Heart right ventricle (tissue), 16 donors: ENCODE measurements around the gene EPN3. TPM values are rescaled to one million over a fixed set of nuclear protein-coding genes. Genes with fewer than 3 reads are reported as not detected.

Experiments used
- ATAC-seq, 8 donors: fragments of 200-7000 bp; cut with Tn5 transposase; one replicate each; pipeline ENCODE4 v1.9.1; 2020; ENCODE audit warnings: mild to moderate bottlenecking in 8 of 8, moderate library complexity in 8 of 8, moderate number of reproducible peaks in 1 of 8
- DNase-seq, 2 donors: peaks; one replicate each; pipeline ENCODE4 v3.0.0-alpha.2; 2020
- H3K27ac ChIP-seq, 10 donors: fragments of 200-600 bp; sonication (generic) in 2 of 10; one replicate each; pipeline versions ENCODE4 v1.5.0 to v1.8.0; 2020 to 2022; ENCODE audit warnings: mild to moderate bottlenecking in 3 of 10
- H3K27me3 ChIP-seq, 7 donors: fragments of 200-600 bp; one replicate each; pipeline ENCODE4 v1.8.0; 2021 to 2022; ENCODE audit warnings: mild to moderate bottlenecking in 2 of 7
- H3K36me3 ChIP-seq, 9 donors: fragments of 200-600 bp; sonication (generic) in 1 of 9; one replicate each; pipeline versions ENCODE4 v1.5.0 to v1.8.0; 2020 to 2022; ENCODE audit warnings: mild to moderate bottlenecking in 2 of 9
- H3K4me1 ChIP-seq, 9 donors: fragments of 200-600 bp; sonication (generic) in 1 of 9; one replicate each; pipeline versions ENCODE4 v1.5.0 to v1.8.0; 2020 to 2022; ENCODE audit warnings: mild to moderate bottlenecking in 4 of 9
- H3K4me3 ChIP-seq, 10 donors: fragments of 200-600 bp; sonication (generic) in 2 of 10; one replicate each; pipeline versions ENCODE4 v1.5.0 to v1.8.0; 2020 to 2022; ENCODE audit warnings: mild to moderate bottlenecking in 7 of 10, moderate library complexity in 2 of 10
- H3K9me3 ChIP-seq, 11 donors: fragments of 200-600 bp in 10 of 11; sonication (generic) in 2 of 11; one replicate each; pipeline versions ENCODE4 v1.5.0 to v1.8.0; 2013 to 2022; ENCODE audit warnings: mild to moderate bottlenecking in 2 of 11, control low read depth in 1 of 11, moderate library complexity in 1 of 11
- WGBS, 2 donors: extraction: QIAGEN DNeasy Blood & Tissue Kit; methylation state at CpG; one replicate each; pipeline ENCODE4 v1.1.7; 2013; ENCODE audit warnings: inconsistent platforms in 1 of 2; 5-methylcytosine and 5-hydroxymethylcytosine counted together
- intact Hi-C, 10 donors: fragments of 100-400 bp; cut with DNase I; formaldehyde crosslinking; loops; one replicate each; pipeline versions ENCODE4 v1.11.1 to v1.14.2; 2022
- polyA plus RNA-seq, 2 donors: library from polyadenylated mRNA; stranded (reverse); fragments of 200-250 nt; gene quantifications; one replicate each; pipeline ENCODE4 v1.2.3, GENCODE V29; 2013
- total RNA-seq, 10 donors: library from RNA; stranded (reverse); fragmentation: NEBNext Ultra II Directional in 3 of 10; extraction: Animal tissue kit (Norgen Biotek cat#: 25700) in 3 of 10; gene quantifications; one replicate each; pipeline versions ENCODE4 v1.2.1 to v1.2.4, GENCODE V29; 2021 to 2023
- TF ChIP-seq, protein P1 (sequence below), 9 donors: fragments of 200-600 bp; sonication (generic) in 2 of 9; IDR thresholded peaks; one replicate each; pipeline versions ENCODE4 v1.5.0 to v1.8.0; 2021 to 2022; ENCODE audit warnings: antibody characterized with exemption in 9 of 9, mild to moderate bottlenecking in 5 of 9, moderate library complexity in 1 of 9
- donor health status: Arrhythmogenic right ventricular cardiomyopathy.
- donor health status: ischemic (EF 13 %, LVEDD 7.1; RV severe dilation, severe dysfunction).
- donor health status: healthy with polysubstance abuse.
- donor health status: DM: no; HTN: yes; CAD: no.
- donor health status: DM: no; HTN: no; CAD: no.
- donor health status: ischemic (EF 25% LVEDD 6.9; RV normal size, moderate dysfunction).
- donor health status: ischemic (EF 25% LVEDD 5.7; RV mildly dilated, moderate dysfunction).
- donor health status: healthy.
- donor health status: DM: yes; HTN: yes; CAD: no.
- donor health status: Ischemic cardiomyopathy.
- donor health status: ischemic (EF 35%, LVEDD 5.7; RV mildly dilated, moderate dysfunction).
- donor health status: nonischemic (EF 11% LVEDD 7.7; RV severe dilation, severe dysfunction).
- donor health status: DM: yes; HTN: yes; CAD: no.
- donor health status: PGD.
- donor health status: ischemic (EF 29% LVEDD 5.4; RV normal size, mild dysfunction).
- donor health status: nonischemic (EF 23%, LVEDD 6.1; RV moderate dilation, normal function).

Gene EPN3
- total and polyA plus RNA-seq, 12 donors: 3.0 to 21.5 (median 10.1) TPM

DNA sequence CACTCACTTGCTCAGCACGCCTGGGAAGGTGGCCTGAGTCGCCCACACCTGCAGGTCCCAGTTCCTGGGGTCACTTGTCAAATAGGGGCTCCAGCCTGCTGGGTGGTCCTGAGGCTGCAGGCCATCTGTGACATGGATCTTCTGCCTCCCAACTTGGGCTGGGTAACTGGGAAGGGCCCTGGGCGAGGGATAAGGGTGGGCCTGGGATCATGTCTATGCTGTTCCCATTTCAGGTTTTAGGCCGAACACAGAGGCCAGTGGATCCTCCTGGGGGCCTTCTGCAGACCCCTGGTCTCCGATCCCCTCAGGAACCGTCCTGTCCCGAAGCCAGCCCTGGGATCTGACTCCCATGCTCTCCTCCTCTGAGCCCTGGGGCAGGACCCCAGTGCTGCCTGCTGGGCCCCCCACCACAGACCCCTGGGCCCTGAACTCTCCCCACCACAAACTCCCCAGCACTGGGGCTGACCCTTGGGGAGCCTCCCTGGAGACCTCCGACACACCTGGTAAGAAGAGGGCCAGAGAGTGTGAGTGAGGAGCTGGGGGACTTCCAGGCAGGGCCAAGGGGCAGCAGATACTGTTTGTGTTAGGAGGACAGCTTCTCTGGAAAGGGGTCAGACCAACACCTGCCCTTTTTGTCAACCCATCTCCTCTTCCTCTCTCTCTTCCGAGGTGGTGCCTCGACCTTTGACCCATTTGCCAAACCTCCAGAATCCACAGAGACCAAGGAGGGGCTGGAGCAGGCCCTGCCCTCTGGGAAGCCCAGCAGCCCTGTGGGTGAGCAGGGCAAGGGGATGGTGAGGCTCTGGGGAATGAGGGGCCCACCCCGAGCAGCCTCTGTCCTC lies 8.2 kb downstream of the EPN3 start:
- Histone ChIP-seq H3K4me1 (peaks cover 2 to 23% (median 19%) of the 10 kb centered on the region in 9 donors), H3K4me3 (peak overlapping the region in 2 of 10 donors; percentile 53 to 68), H3K27me3 (no peaks in the 10 kb centered on the region), H3K36me3 (peaks cover 0 to 9% (median 0%) of the 10 kb centered on the region in 9 donors), H3K27ac (peak overlapping the region in 6 of 10 donors; percentile 57 to 88 (median 71)), H3K9me3 (no peaks in the 10 kb centered on the region)
- DNase-seq: no peak
- ATAC-seq: peak in 1 of 8 donors; percentile 5
- intact Hi-C loops: loop anchor here in 5 of 10 donors (2.0 to 10.0 kb wide), 3 partner anchors 58 to 414 kb away; no protein-coding TSS in a partner anchor
- TF ChIP-seq, protein P1, sequence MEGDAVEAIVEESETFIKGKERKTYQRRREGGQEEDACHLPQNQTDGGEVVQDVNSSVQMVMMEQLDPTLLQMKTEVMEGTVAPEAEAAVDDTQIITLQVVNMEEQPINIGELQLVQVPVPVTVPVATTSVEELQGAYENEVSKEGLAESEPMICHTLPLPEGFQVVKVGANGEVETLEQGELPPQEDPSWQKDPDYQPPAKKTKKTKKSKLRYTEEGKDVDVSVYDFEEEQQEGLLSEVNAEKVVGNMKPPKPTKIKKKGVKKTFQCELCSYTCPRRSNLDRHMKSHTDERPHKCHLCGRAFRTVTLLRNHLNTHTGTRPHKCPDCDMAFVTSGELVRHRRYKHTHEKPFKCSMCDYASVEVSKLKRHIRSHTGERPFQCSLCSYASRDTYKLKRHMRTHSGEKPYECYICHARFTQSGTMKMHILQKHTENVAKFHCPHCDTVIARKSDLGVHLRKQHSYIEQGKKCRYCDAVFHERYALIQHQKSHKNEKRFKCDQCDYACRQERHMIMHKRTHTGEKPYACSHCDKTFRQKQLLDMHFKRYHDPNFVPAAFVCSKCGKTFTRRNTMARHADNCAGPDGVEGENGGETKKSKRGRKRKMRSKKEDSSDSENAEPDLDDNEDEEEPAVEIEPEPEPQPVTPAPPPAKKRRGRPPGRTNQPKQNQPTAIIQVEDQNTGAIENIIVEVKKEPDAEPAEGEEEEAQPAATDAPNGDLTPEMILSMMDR (IDR thresholded peaks at IDR 0.05): no peak
- 90 to 91% methylated on average over 11 of the region's 11 CpGs for WGBS, 2 donors

DNA sequence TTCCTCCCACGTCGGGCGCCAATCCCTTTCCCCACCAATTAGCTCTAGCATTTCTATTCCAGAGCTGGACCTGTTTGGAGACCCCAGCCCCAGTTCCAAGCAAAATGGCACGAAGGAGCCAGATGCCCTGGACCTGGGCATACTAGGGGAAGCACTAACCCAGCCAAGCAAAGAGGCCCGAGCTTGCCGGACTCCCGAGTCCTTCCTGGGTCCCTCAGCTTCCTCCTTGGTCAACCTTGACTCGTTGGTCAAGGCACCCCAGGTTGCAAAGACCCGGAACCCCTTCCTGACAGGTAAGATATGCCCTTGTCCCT lies 8.8 kb downstream of the EPN3 start:
- peak overlapping the region in 9 of 10 donors; percentile 38 to 87 (median 65) for H3K4me3 ChIP-seq
- H3K4me1 ChIP-seq: peaks cover 2 to 24% (median 19%) of the 10 kb centered on the region in 9 donors
- intact Hi-C loops: loop anchor here in 5 of 10 donors (2.0 to 10.0 kb wide), 3 partner anchors 59 to 413 kb away; no protein-coding TSS in a partner anchor
- TF ChIP-seq, protein P1 (IDR thresholded peaks at IDR 0.05): no peak
- no peaks in the 10 kb centered on the region for H3K9me3 ChIP-seq
- peak in 1 of 8 donors; percentile 2 for ATAC-seq
- peaks cover 0 to 9% (median 0%) of the 10 kb centered on the region in 9 donors for H3K36me3 ChIP-seq
- no peak for DNase-seq
- no peaks in the 10 kb centered on the region for H3K27me3 ChIP-seq
- WGBS, 2 donors: 58 to 76% methylated on average over 9 of the region's 9 CpGs
- peak overlapping the region in 9 of 10 donors; percentile 50 to 88 (median 75) for H3K27ac ChIP-seq

DNA sequence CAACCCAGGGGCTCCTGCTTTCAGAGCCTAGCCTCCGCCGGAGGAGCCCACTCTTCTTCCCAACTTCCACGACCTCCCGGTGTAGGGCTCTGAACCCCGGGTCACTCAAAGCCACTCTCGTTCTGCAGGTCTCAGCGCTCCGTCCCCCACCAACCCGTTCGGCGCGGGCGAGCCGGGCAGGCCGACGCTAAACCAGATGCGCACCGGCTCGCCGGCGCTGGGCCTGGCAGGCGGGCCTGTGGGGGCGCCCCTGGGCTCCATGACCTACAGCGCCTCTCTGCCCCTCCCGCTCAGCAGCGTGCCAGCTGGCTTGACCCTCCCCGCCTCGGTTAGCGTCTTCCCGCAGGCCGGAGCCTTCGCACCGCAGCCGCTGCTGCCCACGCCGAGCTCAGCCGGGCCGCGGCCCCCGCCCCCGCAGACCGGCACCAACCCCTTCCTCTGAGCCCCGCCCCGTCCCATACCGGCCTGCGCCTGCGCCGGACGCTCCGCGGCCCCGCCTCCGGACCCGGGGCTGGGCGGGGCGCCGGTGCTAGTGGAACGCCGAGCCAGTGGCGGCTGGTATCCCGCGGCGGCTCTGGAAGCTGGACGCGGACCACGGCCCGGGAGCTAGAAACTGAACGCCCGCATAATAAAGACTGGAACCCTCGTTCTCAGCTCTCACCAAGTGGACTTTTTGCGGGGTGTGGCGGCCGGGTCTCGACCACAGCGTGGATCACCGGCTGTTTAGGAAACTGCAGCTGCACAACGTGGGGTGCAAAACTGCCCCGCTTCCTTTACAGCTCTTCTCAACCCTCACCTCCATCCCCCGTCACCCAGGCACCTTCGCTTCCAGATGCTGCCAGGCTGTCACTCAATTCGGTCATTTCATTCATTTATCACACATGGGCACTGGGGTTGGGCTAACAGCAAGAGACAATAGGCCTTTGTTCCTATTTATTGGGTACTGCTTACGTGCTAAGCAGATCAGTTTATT lies 9.5 kb downstream of the EPN3 start:
- Histone ChIP-seq H3K36me3 (peaks cover 0 to 4% (median 0%) of the 10 kb centered on the region in 9 donors), H3K4me3 (peak overlapping the region; percentile 38 to 87 (median 61)), H3K27ac (peak overlapping the region in 9 of 10 donors; percentile 50 to 88 (median 75)), H3K9me3 (no peaks in the 10 kb centered on the region), H3K4me1 (peaks cover 2 to 29% (median 23%) of the 10 kb centered on the region in 9 donors), H3K27me3 (no peaks in the 10 kb centered on the region)
- DNase-seq (peak; percentile 84 to 92), ATAC-seq (peak; percentile 88 to 94 (median 91))
- intact Hi-C loops: loop anchor here in 8 of 10 donors (2.0 to 10.0 kb wide), 4 partner anchors 59 to 413 kb away; no protein-coding TSS in a partner anchor
- TF ChIP-seq, protein P1 (IDR thresholded peaks at IDR 0.05): peak in 5 of 9 donors; percentile 18 to 45 (median 36)
- WGBS, 2 donors: 3% methylated on average over 81 to 82 of the region's 82 CpGs
